Panc1 (cell line): Measurements from ENCODE around the gene NDUFA7. TPM values are rescaled to one million over a fixed set of nuclear protein-coding genes. Genes with fewer than 3 reads are reported as not detected.

Experiments used
- ATAC-seq: fragments of 200-7000 bp; cut with Tn5 transposase; 2 replicates; pipeline ENCODE4 v1.9.1; 2020; ENCODE audit warnings: mild to moderate bottlenecking, moderate library complexity
- BruUV-seq: library from RNA; stranded (reverse); fragments of 400-500 nt; replicated peaks from 2 replicates; lab custom pipeline; 2021; lab: Mats Ljungman, UMichigan
- CTCF ChIA-PET: fragments of 300-600 bp; sonication (Branson Sonifier 250); formaldehyde crosslinking; loops from one replicate; lab custom pipeline; 2022; ENCODE audit warnings: antibody characterized with exemption; lab: Charles Lee
- POLR2A ChIA-PET: fragments of 300-600 bp; sonication (Branson Sonifier 250); formaldehyde crosslinking; loops from one replicate; lab custom pipeline; 2022; ENCODE audit warnings: antibody characterized with exemption; lab: Charles Lee
- DNase-seq: peaks from one replicate; pipeline ENCODE4 v3.0.0-alpha.2; 2010; ENCODE audit warnings: low read depth, low spot score
- H3K27ac ChIP-seq: 2 replicates; pipeline ENCODE4 v1.5.1; 2011; ENCODE audit warnings: mild to moderate bottlenecking, low read length, inconsistent platforms
- H3K27me3 ChIP-seq: fragments of 200-500 bp; sonication (Bioruptor generic); 2 replicates; pipeline ENCODE4 v1.6.0; 2014; ENCODE audit warnings: low read length, inconsistent platforms; ENCODE audit not compliant: control insufficient read depth, insufficient read depth
- H3K36me3 ChIP-seq: fragments of 200-500 bp; sonication (Bioruptor generic); 2 replicates; pipeline ENCODE4 v1.5.1; 2014; ENCODE audit warnings: inconsistent platforms, mild to moderate bottlenecking, low read length, moderate library complexity; ENCODE audit not compliant: control insufficient read depth, insufficient read depth
- H3K4me1 ChIP-seq: 2 replicates; pipeline ENCODE4 v1.5.1; 2011; ENCODE audit warnings: inconsistent platforms, mild to moderate bottlenecking, low read length, moderate library complexity; ENCODE audit not compliant: control insufficient read depth, insufficient read depth
- H3K4me3 ChIP-seq, 2 experiments: 2 replicates each; pipeline ENCODE4 v1.5.1; 2011 to 2012; ENCODE audit warnings: low read depth in 2 of 2, low read length in 2 of 2, mild to moderate bottlenecking in 2 of 2, inconsistent platforms in 1 of 2, moderate library complexity in 1 of 2
- H3K9me3 ChIP-seq: fragments of 200-500 bp; sonication (Bioruptor generic); 2 replicates; pipeline ENCODE4 v1.5.1; 2014; ENCODE audit warnings: low read depth, mild to moderate bottlenecking, inconsistent platforms, low read length, moderate library complexity; ENCODE audit not compliant: control insufficient read depth, insufficient read depth
- POLR2AphosphoS5 ChIP-seq: IDR thresholded peaks from 2 replicates; pipeline ENCODE4 v1.6.1; 2012; ENCODE audit warnings: mild to moderate bottlenecking, low read depth, low read length, moderate library complexity
- SIN3A ChIP-seq: IDR thresholded peaks from 2 replicates; pipeline ENCODE4 v1.6.1; 2012; ENCODE audit warnings: low read depth, mild to moderate bottlenecking, low read length, moderate library complexity, borderline replicate concordance; ENCODE audit not compliant: insufficient read depth
- TCF7L2 ChIP-seq: IDR thresholded peaks from 2 replicates; pipeline ENCODE4 v1.6.1; 2011; ENCODE audit warnings: mild to moderate bottlenecking, low read depth, low read length, inconsistent platforms
- in situ Hi-C: cut with HindIII; loops from 2 replicates; pipeline ENCODE4 v1.10.0; 2016; ENCODE audit warnings: low sequenced_read_pairs, low pct_unique_long_range_greater_than_20kb
- intact Hi-C: fragments of 100-400 bp; cut with micrococcal nuclease; formaldehyde crosslinking; loops from one replicate; pipeline ENCODE4 v1.10.0; 2022; ENCODE audit not compliant: unreplicated experiment
- total RNA-seq: library from RNA; stranded (reverse); gene quantifications from one replicate; pipeline ENCODE4 v1.2.1, GENCODE V29; 2021; ENCODE audit not compliant: unreplicated experiment
- TF ChIP-seq, protein P1 (sequence below), 2 experiments: IDR thresholded peaks; 2 replicates each; pipeline ENCODE4 v1.6.1; 2011 to 2012; ENCODE audit warnings: low read depth in 2 of 2, control low read depth in 1 of 2, low read length in 1 of 2, mild to moderate bottlenecking in 1 of 2, moderate library complexity in 1 of 2; ENCODE audit not compliant: insufficient read depth in 1 of 2
- TF ChIP-seq, protein P2 (sequence below): fragments of 450-650 bp; IDR thresholded peaks from 2 replicates; pipeline ENCODE4 v1.5.1; 2017; ENCODE audit warnings: mild to moderate bottlenecking

NDUFA7 gene
- total RNA-seq, 1 experiment from 2014 or later, result 36.8 TPM

DNA sequence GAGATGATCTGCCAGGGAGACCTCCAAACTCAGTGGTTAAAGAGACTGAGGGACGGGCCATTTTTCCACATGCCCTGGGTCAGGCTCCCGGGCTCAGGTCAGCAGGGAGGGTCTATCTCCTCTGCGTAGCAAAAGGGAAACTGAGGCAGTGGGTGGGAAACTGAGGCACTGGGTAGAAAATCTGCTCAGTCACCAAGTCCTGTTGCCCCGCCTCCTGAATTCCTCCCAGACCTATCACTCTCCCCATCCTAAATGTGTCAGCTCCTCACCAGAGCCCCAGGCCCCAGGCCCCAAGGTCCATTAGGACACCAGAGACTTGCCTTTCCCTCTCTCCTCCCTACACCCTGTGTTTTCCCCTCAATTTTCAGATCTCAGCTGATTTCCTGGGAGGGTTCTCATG is 15.4 kb downstream of the NDUFA7 start:
- CTCF ChIA-PET, result no interaction called here
- no TSS peak for BruUV-seq
- no peaks in the 10 kb centered on the region for H3K9me3 ChIP-seq
- no peak overlapping the region for H3K4me3 ChIP-seq
- H3K36me3 ChIP-seq, result no peaks in the 10 kb centered on the region; the same call in 1 of the 2 replicates
- in situ Hi-C loops, result no loop called here
- H3K27me3 ChIP-seq, result no peaks in the 10 kb centered on the region
- DNase-seq, result no peak
- POLR2A ChIA-PET, result no interaction called here
- TF ChIP-seq SIN3A, result no peak
- TF ChIP-seq, protein P1, sequence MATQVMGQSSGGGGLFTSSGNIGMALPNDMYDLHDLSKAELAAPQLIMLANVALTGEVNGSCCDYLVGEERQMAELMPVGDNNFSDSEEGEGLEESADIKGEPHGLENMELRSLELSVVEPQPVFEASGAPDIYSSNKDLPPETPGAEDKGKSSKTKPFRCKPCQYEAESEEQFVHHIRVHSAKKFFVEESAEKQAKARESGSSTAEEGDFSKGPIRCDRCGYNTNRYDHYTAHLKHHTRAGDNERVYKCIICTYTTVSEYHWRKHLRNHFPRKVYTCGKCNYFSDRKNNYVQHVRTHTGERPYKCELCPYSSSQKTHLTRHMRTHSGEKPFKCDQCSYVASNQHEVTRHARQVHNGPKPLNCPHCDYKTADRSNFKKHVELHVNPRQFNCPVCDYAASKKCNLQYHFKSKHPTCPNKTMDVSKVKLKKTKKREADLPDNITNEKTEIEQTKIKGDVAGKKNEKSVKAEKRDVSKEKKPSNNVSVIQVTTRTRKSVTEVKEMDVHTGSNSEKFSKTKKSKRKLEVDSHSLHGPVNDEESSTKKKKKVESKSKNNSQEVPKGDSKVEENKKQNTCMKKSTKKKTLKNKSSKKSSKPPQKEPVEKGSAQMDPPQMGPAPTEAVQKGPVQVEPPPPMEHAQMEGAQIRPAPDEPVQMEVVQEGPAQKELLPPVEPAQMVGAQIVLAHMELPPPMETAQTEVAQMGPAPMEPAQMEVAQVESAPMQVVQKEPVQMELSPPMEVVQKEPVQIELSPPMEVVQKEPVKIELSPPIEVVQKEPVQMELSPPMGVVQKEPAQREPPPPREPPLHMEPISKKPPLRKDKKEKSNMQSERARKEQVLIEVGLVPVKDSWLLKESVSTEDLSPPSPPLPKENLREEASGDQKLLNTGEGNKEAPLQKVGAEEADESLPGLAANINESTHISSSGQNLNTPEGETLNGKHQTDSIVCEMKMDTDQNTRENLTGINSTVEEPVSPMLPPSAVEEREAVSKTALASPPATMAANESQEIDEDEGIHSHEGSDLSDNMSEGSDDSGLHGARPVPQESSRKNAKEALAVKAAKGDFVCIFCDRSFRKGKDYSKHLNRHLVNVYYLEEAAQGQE (IDR thresholded peaks at IDR 0.05; ENCODE audit: insufficient read depth in 1 of 2, low read depth in 2 of 2, low read length in 1 of 2), result no peak
- TF ChIP-seq, protein P2, sequence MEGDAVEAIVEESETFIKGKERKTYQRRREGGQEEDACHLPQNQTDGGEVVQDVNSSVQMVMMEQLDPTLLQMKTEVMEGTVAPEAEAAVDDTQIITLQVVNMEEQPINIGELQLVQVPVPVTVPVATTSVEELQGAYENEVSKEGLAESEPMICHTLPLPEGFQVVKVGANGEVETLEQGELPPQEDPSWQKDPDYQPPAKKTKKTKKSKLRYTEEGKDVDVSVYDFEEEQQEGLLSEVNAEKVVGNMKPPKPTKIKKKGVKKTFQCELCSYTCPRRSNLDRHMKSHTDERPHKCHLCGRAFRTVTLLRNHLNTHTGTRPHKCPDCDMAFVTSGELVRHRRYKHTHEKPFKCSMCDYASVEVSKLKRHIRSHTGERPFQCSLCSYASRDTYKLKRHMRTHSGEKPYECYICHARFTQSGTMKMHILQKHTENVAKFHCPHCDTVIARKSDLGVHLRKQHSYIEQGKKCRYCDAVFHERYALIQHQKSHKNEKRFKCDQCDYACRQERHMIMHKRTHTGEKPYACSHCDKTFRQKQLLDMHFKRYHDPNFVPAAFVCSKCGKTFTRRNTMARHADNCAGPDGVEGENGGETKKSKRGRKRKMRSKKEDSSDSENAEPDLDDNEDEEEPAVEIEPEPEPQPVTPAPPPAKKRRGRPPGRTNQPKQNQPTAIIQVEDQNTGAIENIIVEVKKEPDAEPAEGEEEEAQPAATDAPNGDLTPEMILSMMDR, result no peak
- no peak for TF ChIP-seq TCF7L2
- intact Hi-C loops, result no loop called here
- no peak overlapping the region for H3K27ac ChIP-seq
- no peak for ATAC-seq
- H3K4me1 ChIP-seq, result peaks cover 11% of the 10 kb centered on the region

DNA sequence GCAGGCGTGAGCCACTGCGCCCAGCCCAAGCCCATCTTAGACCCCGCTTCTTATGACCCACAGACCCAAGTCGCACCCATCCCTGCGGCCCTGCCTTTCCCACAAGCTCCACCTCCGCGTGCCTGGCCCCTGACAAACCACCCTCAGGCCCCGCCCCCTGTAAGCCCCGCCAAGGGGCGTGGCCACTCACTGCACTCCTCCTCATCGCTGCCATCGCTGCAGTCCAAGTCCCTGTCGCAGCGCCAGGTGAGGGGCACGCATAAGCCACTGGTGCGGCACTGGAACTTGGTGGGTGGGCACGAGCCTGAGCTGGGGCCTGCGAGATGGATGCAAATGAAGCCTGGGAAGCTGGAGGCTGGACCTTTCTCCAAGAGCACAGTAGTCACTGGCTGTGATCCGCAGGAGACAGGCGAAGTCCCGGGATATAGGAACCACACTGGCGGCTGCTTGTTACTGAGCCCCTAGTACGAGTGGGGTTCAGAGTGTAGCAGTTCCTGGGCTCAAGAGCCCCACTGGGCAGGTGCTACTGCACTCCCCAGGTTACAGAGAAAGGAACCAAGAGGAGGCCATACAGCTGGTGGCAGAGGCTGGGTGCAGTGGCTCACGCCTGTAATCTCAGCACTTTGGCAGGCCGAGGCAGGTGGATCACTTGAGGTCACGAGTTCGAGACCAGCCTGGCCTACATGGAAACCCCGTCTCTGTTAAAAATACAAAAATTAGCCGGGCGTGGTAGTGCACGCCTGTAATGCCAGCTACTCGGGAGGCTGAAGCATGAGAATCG is 16.1 kb downstream of the NDUFA7 start:
- TF ChIP-seq POLR2AphosphoS5, result no peak
- TF ChIP-seq, protein P2, result no peak
- TF ChIP-seq TCF7L2, result no peak
- TF ChIP-seq SIN3A, result no peak
- TF ChIP-seq, protein P1 (IDR thresholded peaks at IDR 0.05; ENCODE audit: insufficient read depth in 1 of 2, low read depth in 2 of 2, low read length in 1 of 2), result no peak
- intact Hi-C loops, result no loop called here
- in situ Hi-C loops, result no loop called here
- Histone ChIP-seq H3K27ac (no peak overlapping the region), H3K36me3 (no peaks in the 10 kb centered on the region; the same call in 1 of the 2 replicates), H3K4me1 (peaks cover 11% of the 10 kb centered on the region), H3K9me3 (no peaks in the 10 kb centered on the region), H3K4me3 (no peak overlapping the region), H3K27me3 (no peaks in the 10 kb centered on the region)
- CTCF ChIA-PET, result interaction anchor here (0.6 to 0.8 kb wide), 2 partner anchors 30 to 139 kb away, joined by 4 read pairs; no protein-coding TSS in a partner anchor
- BruUV-seq, result no TSS peak
- ATAC-seq (no peak), DNase-seq (no peak)
- POLR2A ChIA-PET, result interaction anchor here (0.6 kb wide), 1 partner anchor 275 kb away, joined by 5 read pairs; no protein-coding TSS in a partner anchor
